LNCAP (cell line): ENCODE data around the gene MIDN.
A peak's percentile ranks its signal among the peaks of the same experiment; 100 is the strongest.

Experiments used
- TF ChIP-seq, protein P1 (sequence below): fragments of 450-650 bp; IDR thresholded peaks from 2 replicates; pipeline ENCODE4 v1.5.1; 2017; ENCODE audit warnings: mild to moderate bottlenecking

MIDN gene

DNA sequence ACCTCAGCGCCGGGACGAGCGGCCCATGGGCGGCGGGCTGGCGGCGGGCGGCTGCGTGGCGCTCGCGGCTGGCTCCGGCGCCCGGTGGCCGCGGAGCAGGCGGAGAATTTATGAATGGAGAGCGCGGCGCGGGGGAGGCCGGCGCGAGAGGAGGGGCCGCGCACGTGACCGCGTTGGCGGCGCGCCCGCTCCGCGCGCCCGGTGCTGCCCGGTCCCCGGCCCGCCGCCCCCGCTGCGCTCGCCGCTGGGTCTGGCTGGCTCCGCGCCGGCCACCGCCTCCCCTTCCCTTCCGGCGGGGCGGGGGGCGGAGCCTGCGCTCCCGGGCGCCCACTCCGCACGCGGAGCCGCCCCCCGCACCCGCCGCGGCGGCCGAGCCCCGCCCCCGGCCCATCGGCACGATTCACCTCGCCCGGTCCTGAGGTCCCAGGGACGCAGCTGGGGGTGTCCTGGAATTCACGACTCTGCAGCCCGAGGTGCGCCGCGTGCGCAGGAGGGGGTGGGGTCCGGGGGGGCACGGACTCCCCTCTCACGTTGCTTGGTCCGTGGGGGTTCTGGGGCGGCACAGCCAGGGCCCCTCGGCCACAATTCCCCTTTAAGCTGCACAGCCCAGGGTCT is 10.5 kb upstream of the MIDN start, which contains the start of gene CBARP:
TSS of gene CBARP (minus strand) at position 252 of the 615 bp plus-strand sequence. CDS start 1,905 bp downstream, outside the sequence.
- TF ChIP-seq, protein P1, sequence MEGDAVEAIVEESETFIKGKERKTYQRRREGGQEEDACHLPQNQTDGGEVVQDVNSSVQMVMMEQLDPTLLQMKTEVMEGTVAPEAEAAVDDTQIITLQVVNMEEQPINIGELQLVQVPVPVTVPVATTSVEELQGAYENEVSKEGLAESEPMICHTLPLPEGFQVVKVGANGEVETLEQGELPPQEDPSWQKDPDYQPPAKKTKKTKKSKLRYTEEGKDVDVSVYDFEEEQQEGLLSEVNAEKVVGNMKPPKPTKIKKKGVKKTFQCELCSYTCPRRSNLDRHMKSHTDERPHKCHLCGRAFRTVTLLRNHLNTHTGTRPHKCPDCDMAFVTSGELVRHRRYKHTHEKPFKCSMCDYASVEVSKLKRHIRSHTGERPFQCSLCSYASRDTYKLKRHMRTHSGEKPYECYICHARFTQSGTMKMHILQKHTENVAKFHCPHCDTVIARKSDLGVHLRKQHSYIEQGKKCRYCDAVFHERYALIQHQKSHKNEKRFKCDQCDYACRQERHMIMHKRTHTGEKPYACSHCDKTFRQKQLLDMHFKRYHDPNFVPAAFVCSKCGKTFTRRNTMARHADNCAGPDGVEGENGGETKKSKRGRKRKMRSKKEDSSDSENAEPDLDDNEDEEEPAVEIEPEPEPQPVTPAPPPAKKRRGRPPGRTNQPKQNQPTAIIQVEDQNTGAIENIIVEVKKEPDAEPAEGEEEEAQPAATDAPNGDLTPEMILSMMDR = no peak

DNA sequence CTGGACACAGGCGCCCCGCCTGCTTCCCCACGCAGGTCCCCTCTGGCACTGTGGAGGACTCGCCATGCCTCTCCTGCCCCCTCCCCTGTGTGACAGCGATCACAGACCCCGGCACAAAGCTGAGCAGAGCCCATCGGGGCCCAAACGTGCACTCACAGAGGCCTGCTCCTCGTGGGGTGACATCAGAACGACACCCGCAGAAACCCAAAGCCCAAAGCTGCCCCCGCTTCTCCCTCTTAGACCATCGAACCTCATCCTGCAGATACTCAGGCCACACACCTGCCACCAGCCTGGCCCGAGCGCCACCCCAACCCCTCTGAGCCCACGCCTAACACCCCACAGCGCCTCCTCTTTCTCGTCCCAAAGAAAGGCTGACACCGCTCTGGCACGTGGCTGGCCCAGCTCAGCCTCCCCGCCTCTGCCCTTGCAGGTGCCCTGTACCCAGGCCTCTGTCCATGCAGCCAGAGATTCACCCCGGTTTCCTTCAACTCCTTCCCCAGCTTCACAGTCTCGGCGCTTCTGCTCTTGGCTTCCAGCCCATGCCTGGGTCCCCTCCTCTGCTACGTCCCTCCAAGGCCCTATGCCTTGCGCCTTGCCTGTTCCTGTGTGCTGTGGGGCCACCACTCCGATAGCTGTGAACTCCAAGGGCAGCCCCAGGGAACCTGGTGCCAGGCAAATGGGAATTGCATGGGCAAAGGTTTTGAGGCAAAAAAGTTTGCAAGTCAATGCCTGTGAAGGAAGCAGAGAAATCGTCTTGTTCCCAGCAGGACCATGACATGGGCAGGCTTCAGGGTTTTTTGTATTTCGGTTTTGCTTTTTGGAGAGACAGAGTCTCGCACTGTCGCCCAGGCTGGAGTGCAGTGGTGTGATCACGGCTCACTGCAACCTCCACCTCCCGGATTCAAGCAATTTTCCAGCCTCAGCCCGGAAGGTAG is 9.7 kb upstream of the MIDN start:
- TF ChIP-seq, protein P1 = no peak

DNA sequence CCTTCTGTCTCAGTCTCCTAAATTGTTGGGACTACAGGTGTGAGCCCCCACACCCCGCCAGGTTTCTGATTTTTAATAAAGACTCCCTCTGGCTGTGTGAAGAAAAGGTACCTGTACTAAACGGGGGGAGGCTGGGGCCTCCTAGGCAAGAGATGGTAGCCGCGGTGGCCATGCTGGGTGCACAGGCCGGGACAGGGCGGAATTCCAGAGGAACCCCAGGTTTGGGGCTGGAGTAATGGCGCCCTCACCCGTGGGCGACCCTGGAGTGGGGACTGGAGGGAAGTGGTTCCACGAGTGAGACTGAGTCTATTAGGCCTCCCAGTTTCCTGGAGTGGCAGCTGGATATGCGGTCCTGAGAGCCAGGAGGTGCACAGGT is 9.0 kb upstream of the MIDN start:
- TF ChIP-seq, protein P1 = no peak

DNA sequence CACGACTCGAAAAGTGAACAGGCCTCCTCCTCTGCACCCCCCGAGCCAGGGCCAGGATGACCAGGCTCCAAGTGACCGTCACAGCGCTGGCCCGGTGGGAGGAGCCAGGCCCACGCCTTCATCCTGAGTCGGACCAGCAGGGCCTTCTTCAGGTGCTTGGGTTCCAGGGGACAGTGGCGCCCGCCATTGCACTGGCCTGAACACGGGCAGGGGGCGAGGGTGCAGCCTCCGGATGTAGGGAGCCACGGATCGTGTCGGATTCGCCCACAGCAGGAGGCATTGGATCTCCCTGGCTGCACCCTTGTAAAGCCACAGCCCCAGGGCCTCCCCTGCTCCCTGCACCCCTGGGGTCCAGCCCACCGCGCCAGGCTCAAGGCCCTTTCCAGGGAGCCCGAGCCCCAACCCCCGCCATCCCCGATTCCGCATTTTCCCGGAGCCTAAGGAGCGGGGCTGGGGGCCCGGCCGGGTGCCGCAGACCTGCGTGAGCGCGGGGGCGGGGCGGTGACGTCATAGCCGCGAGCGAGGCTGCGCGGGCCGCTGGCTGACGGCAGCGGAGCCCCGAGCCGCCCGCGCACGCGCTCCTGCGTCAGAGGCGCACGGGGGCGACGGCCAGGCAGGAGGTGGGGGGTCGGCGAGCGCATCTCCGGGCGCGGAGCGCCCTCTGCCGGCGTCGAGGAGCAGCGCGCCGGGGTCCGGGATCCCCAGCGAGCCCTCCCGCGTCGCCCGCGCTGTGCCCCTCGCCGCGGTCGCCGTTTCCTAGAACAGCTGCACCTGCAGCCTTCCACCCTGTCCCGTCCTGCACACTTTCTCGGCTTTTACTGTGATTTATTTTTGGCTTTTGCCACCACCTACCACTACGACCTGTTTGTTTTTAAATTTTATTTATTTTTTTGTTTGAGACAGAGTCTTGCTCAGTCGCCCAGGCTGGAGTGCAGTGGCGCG is 8.3 kb upstream of the MIDN start:
- TF ChIP-seq, protein P1 = peak; percentile 89

DNA sequence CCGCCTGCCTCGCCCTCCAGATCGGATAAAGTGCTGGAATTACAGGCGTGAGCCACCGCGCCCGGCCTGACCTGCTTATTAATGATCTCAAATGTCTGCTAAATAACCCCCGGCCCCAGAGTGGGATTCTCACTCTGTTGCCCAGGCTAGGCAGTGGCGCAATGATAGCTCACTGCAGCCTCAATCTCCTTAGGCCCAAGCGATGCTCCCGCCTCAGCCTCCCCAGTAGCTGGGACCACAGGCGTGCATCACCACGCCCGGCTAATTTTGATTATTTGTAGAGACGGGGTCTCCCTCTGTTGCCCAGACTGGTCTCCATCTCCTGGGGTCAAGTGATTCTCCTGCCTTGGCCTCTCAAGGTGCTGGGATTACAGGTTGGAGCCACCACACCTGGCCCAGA is 7.5 kb upstream of the MIDN start:
- TF ChIP-seq, protein P1 = no peak

DNA sequence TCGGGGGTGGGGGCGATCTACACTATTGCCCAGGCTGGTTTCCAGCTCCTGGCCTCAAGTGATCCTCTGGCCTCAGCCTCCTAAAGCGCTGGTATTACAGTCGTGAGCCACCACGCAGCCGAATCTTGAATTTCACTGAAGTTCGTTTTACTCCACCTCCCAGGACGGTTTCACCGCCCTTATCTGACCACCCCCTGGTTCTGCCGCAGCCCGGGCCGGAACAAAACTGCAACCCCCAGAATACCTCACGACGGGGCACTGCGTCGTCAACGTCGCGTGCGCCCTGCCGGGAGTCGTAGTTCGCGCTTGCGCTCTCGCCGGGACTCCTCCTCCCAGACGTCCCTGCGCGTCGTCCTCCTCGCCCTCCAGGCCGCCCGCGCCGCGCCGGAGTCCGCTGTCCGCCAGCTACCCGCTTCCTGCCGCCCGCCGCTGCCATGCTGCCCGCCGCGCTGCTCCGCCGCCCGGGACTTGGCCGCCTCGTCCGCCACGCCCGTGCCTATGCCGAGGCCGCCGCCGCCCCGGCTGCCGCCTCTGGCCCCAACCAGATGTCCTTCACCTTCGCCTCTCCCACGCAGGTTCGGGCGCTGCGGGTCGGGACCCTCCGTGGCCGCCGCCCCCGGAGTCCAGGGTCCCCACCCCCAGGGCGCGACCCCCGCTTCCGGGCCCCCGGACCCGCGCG is 6.8 kb upstream of the MIDN start, which contains the start of gene ATP5F1D:
TSS of gene ATP5F1D (plus strand) at position 335 of the 679 bp plus-strand sequence. CDS start at position 435, 100 bp downstream.
- TF ChIP-seq, protein P1 = no peak
